CD4-positive, CD25-positive, alpha-beta regulatory T cell (primary cell): ENCODE measurements around the gene RAB13. TPM values are rescaled to one million over a fixed set of nuclear protein-coding genes. Genes with fewer than 3 reads are reported as not detected.
"Not testable (repeated sequence)": the region's sequence is repeated elsewhere in the genome, so short reads cannot be mapped to it uniquely, and the experiment has no call there.

Experiments
- ATAC-seq, 2 donors: fragments of 150-1000 bp; cut with Tn5 transposase; one replicate each; pipeline ENCODE4 v1.10.0; 2021; ENCODE audit warnings: low read depth in 2 of 2, moderate number of reproducible peaks in 2 of 2, moderate library complexity in 1 of 2
- DNase-seq, 3 donors: peaks; one replicate each; pipeline versions ENCODE4 v3.0.0 to v3.0.0-alpha.2; 2012 to 2022; ENCODE audit warnings: mixed read lengths in 1 of 3
- H3K27ac ChIP-seq: one replicate; pipeline ENCODE4 v1.7.0; 2013; ENCODE audit warnings: mild to moderate bottlenecking, low read length; ENCODE audit not compliant: insufficient read depth, poor library complexity, severe bottlenecking
- H3K27me3 ChIP-seq: one replicate; pipeline ENCODE4 v1.7.0; 2013; ENCODE audit warnings: low read length; ENCODE audit not compliant: control insufficient read depth, insufficient read depth
- H3K36me3 ChIP-seq: one replicate; pipeline ENCODE4 v1.7.0; 2013; ENCODE audit warnings: mild to moderate bottlenecking, low read length, moderate library complexity; ENCODE audit not compliant: control insufficient read depth, insufficient read depth
- H3K4me1 ChIP-seq: 2 replicates; pipeline ENCODE4 v1.7.0; 2013; ENCODE audit warnings: mild to moderate bottlenecking, low read length; ENCODE audit not compliant: insufficient read depth, control insufficient read depth, poor library complexity, severe bottlenecking
- H3K4me3 ChIP-seq: one replicate; pipeline ENCODE4 v1.7.0; 2013; ENCODE audit warnings: low read depth, mild to moderate bottlenecking, low read length, moderate library complexity
- H3K9me3 ChIP-seq, 2 experiments: 1 replicate in 1 of 2; 2 replicates in 1 of 2; pipeline ENCODE4 v1.7.0; 2013; ENCODE audit warnings: low read length in 2 of 2, mild to moderate bottlenecking in 1 of 2, moderate library complexity in 1 of 2; ENCODE audit not compliant: control insufficient read depth in 2 of 2
- H3K27ac Mint-ChIP-seq, 3 donors: one replicate each; pipeline ENCODE4 v1.8.0; 2020 to 2022; ENCODE audit warnings: mild to moderate bottlenecking in 3 of 3, mixed read lengths in 3 of 3, moderate library complexity in 2 of 3
- H3K27me3 Mint-ChIP-seq: one replicate; pipeline ENCODE4 v1.8.0; 2022; ENCODE audit warnings: mild to moderate bottlenecking, mixed read lengths
- H3K36me3 Mint-ChIP-seq: one replicate; pipeline ENCODE4 v1.8.0; 2020; ENCODE audit warnings: mixed read lengths
- H3K4me1 Mint-ChIP-seq, 4 donors: one replicate each; pipeline ENCODE4 v1.8.0; 2020 to 2022; ENCODE audit warnings: mixed read lengths in 4 of 4, mild to moderate bottlenecking in 1 of 4
- H3K4me3 Mint-ChIP-seq, 4 donors: one replicate each; pipeline ENCODE4 v1.8.0; 2020 to 2022; ENCODE audit warnings: mild to moderate bottlenecking in 4 of 4, mixed read lengths in 4 of 4, moderate library complexity in 3 of 4
- H3K9me3 Mint-ChIP-seq, 7 donors: one replicate each; pipeline ENCODE4 v1.8.0; 2020 to 2022; ENCODE audit warnings: mixed read lengths in 7 of 7, mild to moderate bottlenecking in 3 of 7, moderate library complexity in 2 of 7
- polyA plus RNA-seq, 4 donors: library from polyadenylated mRNA; unstranded; fragments of 300-500 nt; fragmentation: Illumina TruSeq; gene quantifications; one replicate each; pipeline ENCODE4 v1.2.3, GENCODE V29; 2021
- total RNA-seq: library from RNA; stranded (reverse); gene quantifications from one replicate; pipeline ENCODE4 v1.2.3, GENCODE V29; 2022

The RAB13 gene
- total and polyA plus RNA-seq, 5 donors from 2014 or later, result 0.57 TPM; not detected in 4

DNA sequence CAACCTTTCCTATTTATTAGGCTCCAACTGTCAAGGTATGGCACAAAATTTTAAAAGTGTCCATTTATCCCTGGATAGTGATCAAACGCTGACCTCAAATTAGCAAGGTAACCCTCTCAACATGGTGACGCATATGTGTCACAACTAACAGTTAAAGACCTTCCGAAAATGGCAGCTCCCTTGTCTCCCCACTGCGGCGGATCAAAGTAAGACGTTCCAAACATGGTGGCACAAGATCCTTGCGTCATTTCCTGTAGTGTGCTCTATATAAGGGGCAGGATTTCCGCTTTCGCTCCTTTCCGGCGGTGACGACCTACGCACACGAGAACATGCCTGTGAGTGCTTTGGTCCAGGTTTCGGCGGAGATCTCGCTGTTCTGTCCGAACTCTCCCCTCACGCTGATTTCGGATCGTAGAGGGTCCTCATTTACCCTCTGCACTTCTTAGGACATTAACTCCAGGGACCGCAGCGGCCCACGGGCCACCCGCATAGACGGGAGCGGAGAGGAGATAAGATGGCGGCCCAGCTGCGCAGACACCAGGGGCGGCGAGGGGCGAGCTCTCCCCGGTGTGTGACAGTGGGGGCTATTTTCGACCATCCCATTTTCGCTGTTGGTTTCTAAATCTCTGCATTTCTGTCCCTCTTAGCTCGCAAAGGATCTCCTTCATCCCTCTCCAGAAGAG, 4.5 kb upstream of the RAB13 start, which contains the start of gene RPS27:
TSS of gene RPS27 (plus strand) at position 295 of the 683 bp plus-strand sequence. CDS start at position 330, 35 bp downstream.
- Mint-ChIP-seq H3K36me3 (peaks cover 20% of the 10 kb centered on the region), H3K27me3 (peaks cover 9% of the 10 kb centered on the region), H3K9me3 (peaks cover 0 to 2% (median 0%) of the 10 kb centered on the region in 7 donors), H3K27ac (peak within 1 kb of the TSS; percentile 99 to 100 (median 100)), H3K4me3 (peak within 1 kb of the TSS; percentile 88 to 98 (median 96)), H3K4me1 (peaks cover 21 to 60% (median 32%) of the 10 kb centered on the region in 4 donors)
- Histone ChIP-seq H3K27me3 (no peaks in the 10 kb centered on the region), H3K4me3 (peak within 1 kb of the TSS; percentile 100), H3K9me3 (no peaks in the 10 kb centered on the region), H3K4me1 (peaks cover 40% of the 10 kb centered on the region), H3K27ac (peak within 1 kb of the TSS; percentile 95), H3K36me3 (peaks cover 31% of the 10 kb centered on the region)
- peak; percentile 85 to 97 (median 95) for DNase-seq
- peak; percentile 86 to 91 for ATAC-seq

DNA sequence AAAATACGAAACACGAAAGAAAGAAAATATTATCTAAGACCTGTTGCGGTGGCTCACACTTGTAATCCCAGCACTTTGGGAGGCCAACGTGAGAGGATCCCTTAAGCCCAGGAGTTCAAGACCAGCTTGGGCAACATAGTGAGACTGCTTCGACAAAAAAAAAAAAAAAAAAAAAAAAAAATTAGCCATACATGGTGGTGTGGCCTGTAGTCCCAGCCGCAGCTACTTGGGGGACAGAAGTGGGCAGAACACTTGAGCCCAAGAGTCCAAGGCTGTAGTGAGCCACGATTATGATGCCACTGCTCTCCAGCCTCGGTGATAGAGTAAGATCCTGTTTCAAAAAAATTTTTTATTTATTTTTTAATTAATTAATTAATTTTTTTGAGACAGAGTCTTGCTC, 1.5 kb upstream of the RAB13 start:
- Mint-ChIP-seq H3K9me3 (peaks cover 0 to 2% (median 0%) of the 10 kb centered on the region in 7 donors), H3K4me1 (peaks cover 16 to 38% (median 24%) of the 10 kb centered on the region in 4 donors), H3K4me3 (no peak overlapping the region), H3K36me3 (peaks cover 13% of the 10 kb centered on the region), H3K27ac (no peak overlapping the region), H3K27me3 (peaks cover 9% of the 10 kb centered on the region)
- peaks cover 10% of the 10 kb centered on the region for H3K36me3 ChIP-seq
- H3K27me3 ChIP-seq, result no peaks in the 10 kb centered on the region
- ATAC-seq (no peak), DNase-seq (no peak)
- no peaks in the 10 kb centered on the region for H3K9me3 ChIP-seq
- peaks cover 27% of the 10 kb centered on the region for H3K4me1 ChIP-seq
- H3K4me3 ChIP-seq, result no peak overlapping the region
- peak overlapping the region; percentile 65 for H3K27ac ChIP-seq

DNA sequence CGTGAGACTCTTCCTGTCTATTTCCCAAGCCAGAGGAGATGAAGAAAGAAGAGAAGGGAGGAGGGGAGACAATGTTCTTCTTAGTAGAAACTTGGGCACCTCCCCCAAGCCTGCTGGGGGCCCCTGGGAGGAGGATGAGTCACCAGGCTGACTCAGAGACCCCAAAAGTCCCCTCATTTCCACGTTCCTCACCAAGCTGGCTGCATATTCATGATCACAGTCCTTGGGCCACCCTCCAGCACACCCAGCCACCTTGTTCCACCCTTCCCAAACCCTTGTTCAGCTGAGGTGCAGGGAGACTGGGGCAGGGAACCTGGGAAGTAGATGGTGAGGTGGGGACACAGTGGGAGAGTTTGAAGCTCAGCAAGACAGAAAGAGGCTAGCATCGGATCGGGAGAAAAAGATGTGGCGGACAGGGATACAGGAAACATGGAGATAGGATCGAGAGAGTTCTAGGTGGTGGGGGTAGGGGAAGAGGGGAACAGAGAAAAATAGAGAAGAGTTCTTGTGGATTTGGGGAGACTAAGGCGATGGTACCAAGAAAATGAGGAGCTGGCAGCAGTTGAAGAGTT, 712 bp downstream of the RAB13 start:
- DNase-seq, result no peak
- peaks cover 11% of the 10 kb centered on the region for H3K4me1 ChIP-seq
- H3K27me3 ChIP-seq, result no peaks in the 10 kb centered on the region
- peaks cover 0 to 2% (median 0%) of the 10 kb centered on the region in 7 donors for H3K9me3 Mint-ChIP-seq
- H3K9me3 ChIP-seq, result no peaks in the 10 kb centered on the region
- H3K4me3 Mint-ChIP-seq, result peak overlapping the region in 2 of 4 donors; percentile 61 to 70
- no peak overlapping the region for H3K27ac ChIP-seq
- no peak overlapping the region for H3K4me3 ChIP-seq
- peaks cover 6 to 20% (median 11%) of the 10 kb centered on the region in 4 donors for H3K4me1 Mint-ChIP-seq
- no peaks in the 10 kb centered on the region for H3K36me3 Mint-ChIP-seq
- ATAC-seq, result no peak
- H3K27me3 Mint-ChIP-seq, result peaks cover 7% of the 10 kb centered on the region
- peak overlapping the region in 1 of 3 donors; percentile 68 for H3K27ac Mint-ChIP-seq
- H3K36me3 ChIP-seq, result no peaks in the 10 kb centered on the region

DNA sequence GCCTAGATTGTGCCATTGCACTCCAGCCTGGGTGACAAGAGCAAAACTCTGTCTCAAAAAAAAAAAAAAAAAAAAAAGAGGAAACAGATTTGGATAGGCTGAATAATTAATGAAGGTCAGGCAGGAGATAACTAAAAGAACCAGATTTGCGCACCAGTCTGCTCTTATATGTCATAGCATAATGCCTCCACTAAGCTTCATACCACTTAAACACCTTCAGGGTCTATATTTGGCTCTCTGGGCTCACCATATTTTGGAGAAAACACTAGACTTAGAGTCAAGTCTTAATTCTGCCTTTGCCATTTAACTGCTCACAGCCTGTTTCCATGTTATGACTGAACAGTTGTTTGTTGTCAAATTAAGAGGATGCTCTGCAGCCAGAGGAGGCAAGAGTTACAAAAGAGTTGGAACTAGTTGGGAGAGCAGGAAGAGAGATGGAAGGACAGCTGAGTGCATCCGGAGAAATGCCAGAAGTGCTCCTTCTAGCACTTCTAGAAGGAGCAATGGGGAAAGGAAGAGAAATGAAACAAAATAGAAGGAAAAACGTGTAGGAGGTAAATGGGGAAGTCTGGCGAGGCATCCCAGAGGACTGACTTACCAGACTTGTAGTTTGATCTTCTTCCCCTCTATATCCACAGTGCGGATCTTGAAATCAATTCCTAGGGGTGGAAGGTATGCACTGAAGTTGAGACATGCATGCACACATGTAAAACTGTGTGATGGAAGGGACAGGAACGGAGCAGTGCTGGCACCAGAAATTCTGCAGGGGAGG, 1.8 kb downstream of the RAB13 start:
- no peak overlapping the region for H3K27ac ChIP-seq
- peak overlapping the region in 1 of 3 donors; percentile 92 for H3K27ac Mint-ChIP-seq

DNA sequence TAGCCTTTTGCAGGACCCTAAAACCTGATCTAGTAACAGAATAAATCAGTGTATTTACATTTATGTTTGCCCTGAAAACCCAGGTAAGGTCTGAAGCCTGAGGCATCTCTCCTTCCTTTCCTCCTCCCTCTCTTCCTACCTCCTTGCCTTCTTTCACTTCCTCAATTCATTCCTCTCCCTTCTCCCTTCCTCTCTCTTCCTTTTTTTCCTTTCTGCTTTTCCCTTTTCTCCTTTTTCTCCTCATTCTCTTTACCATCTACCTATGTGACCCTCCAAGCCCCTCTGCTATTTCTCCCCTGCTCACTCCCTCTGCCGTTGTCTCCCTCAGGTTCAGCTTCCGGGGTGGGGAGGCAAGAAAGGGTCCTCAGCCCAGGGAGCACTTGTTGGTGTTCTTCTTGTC, 4.4 kb downstream of the RAB13 start:
- H3K36me3 ChIP-seq, H3K9me3 Mint-ChIP-seq, ATAC-seq, H3K9me3 ChIP-seq, H3K4me3 ChIP-seq, H3K27me3 ChIP-seq, H3K27ac ChIP-seq, H3K27me3 Mint-ChIP-seq, DNase-seq, H3K36me3 Mint-ChIP-seq: not testable (repeated sequence)
- Mint-ChIP-seq H3K4me1 (peaks cover under 1 to 26% (median 15%) of the 10 kb centered on the region in 4 donors), H3K4me3 (peak overlapping the region in 1 of 4 donors; percentile 75), H3K27ac (peak overlapping the region in 1 of 3 donors; percentile 45)
- H3K4me1 ChIP-seq, result peaks cover 17% of the 10 kb centered on the region

More for the DNA sequence above, 1.8 kb downstream of the RAB13 start:
- no peak for DNase-seq
- peaks cover 4 to 14% (median 6%) of the 10 kb centered on the region in 4 donors for H3K4me1 Mint-ChIP-seq
- peaks cover 0 to 2% (median 0%) of the 10 kb centered on the region in 7 donors for H3K9me3 Mint-ChIP-seq
- H3K27me3 ChIP-seq, result no peaks in the 10 kb centered on the region
- H3K36me3 ChIP-seq, result no peaks in the 10 kb centered on the region
- ATAC-seq, result no peak
- H3K36me3 Mint-ChIP-seq, result no peaks in the 10 kb centered on the region
- H3K27me3 Mint-ChIP-seq, result peaks cover 5% of the 10 kb centered on the region
- H3K4me1 ChIP-seq, result peaks cover 8% of the 10 kb centered on the region
- H3K4me3 Mint-ChIP-seq, result peak overlapping the region in 2 of 4 donors; percentile 1 to 61
- H3K4me3 ChIP-seq, result no peak overlapping the region
- no peaks in the 10 kb centered on the region for H3K9me3 ChIP-seq

DNA sequence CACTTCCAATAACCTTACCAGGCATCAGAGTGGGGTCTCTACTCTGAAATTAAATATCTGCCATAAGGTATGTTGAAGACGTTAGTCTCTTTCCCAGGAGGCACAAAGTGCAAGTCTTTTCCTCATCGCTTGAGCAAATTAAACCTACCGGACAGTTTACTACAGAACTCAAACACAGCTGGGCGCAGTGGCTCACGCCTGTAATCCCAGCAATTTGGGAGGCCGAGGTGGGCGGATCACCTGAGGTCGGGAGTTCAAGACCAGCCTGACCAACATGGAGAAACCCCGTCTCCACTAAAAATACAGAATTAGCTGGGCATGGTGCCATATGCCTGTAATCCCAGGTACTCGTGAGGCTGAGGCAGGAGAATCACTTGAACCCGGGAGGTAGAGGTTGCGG, 7.0 kb downstream of the RAB13 start:
- DNase-seq, H3K27ac ChIP-seq, H3K9me3 Mint-ChIP-seq, H3K27me3 Mint-ChIP-seq, H3K27me3 ChIP-seq, H3K9me3 ChIP-seq, H3K4me3 ChIP-seq, ATAC-seq: not testable (repeated sequence)
- peak overlapping the region in 2 of 3 donors; percentile 73 to 97 for H3K27ac Mint-ChIP-seq
- H3K4me1 Mint-ChIP-seq, result peaks cover 4 to 32% (median 25%) of the 10 kb centered on the region in 4 donors
- Histone ChIP-seq H3K4me1 (peaks cover 27% of the 10 kb centered on the region), H3K36me3 (peaks cover 15% of the 10 kb centered on the region)
- peak overlapping the region in 3 of 4 donors; percentile 97 for H3K4me3 Mint-ChIP-seq
- peaks cover 13% of the 10 kb centered on the region for H3K36me3 Mint-ChIP-seq

DNA sequence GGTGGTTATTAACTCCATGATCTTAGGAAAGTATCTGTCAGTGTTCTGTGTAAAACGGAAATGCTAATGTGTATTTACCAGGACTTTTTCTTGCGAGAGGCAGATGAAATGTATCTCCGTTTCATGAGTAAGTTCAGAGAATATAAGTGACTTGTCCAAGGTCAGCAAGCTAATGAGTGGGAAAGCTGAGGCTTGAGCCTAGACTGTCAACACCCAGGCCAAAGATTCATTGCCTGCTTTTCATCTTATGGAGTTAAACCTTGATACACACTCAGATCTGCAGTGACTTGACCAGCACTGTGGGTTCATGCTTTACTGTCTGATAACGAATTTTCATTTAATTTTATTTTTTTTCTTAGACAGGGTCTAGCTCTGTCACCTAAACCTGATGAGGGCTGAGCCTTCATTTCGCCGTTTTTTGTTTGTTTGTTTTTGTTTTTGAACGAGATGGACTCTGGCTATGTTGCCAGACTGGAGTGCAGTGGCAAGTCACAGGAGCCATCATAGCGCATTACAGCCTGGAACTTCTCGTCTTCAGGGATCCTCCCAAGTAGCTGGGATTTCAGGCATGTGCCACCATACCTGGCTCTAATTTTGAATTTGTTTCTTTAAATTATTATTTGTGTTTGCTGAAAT, 7.7 kb downstream of the RAB13 start:
- peaks cover 27% of the 10 kb centered on the region for H3K4me1 ChIP-seq
- Mint-ChIP-seq H3K27ac (peak overlapping the region; percentile 93 to 98 (median 97)), H3K36me3 (peaks cover 18% of the 10 kb centered on the region), H3K27me3 (no peaks in the 10 kb centered on the region), H3K9me3 (no peaks in the 10 kb centered on the region), H3K4me1 (peaks cover 4 to 37% (median 25%) of the 10 kb centered on the region in 4 donors), H3K4me3 (peak overlapping the region; percentile 97)
- no peaks in the 10 kb centered on the region for H3K9me3 ChIP-seq
- ATAC-seq (no peak), DNase-seq (no peak)
- H3K36me3 ChIP-seq, result peaks cover 22% of the 10 kb centered on the region
- peak overlapping the region; percentile 96 for H3K4me3 ChIP-seq
- peak overlapping the region; percentile 81 for H3K27ac ChIP-seq
- H3K27me3 ChIP-seq, result no peaks in the 10 kb centered on the region
